Progenitor cell of endocrine pancreas (in vitro differentiated cells): ENCODE measurements around the gene MRPL17. TPM values are rescaled to one million over a fixed set of nuclear protein-coding genes. Genes with fewer than 3 reads are reported as not detected.

Source experiments
- DNase-seq: peaks from one replicate; pipeline ENCODE4 v3.0.0; 2021; ENCODE audit warnings: low spot score; ENCODE audit not compliant: unreplicated experiment
- H3K27ac Mint-ChIP-seq: 2 replicates; pipeline ENCODE4 v1.8.0; 2021; ENCODE audit warnings: mild to moderate bottlenecking, moderate library complexity, mixed read lengths
- H3K27me3 Mint-ChIP-seq: 2 replicates; pipeline ENCODE4 v1.8.0; 2021; ENCODE audit warnings: mixed read lengths
- H3K36me3 Mint-ChIP-seq: 2 replicates; pipeline ENCODE4 v1.8.0; 2022; ENCODE audit warnings: mixed read lengths; ENCODE audit not compliant: insufficient read depth
- H3K4me1 Mint-ChIP-seq: 2 replicates; pipeline ENCODE4 v1.8.0; 2021; ENCODE audit warnings: low read depth, mixed read lengths
- H3K4me3 Mint-ChIP-seq: 2 replicates; pipeline ENCODE4 v1.8.0; 2021; ENCODE audit warnings: low read depth, mild to moderate bottlenecking, moderate library complexity, mixed read lengths
- H3K9me3 Mint-ChIP-seq: 2 replicates; pipeline ENCODE4 v1.8.0; 2021; ENCODE audit warnings: low read depth, mixed read lengths
- CTCF ChIP-seq: fragments of 200-600 bp; sonication (generic); IDR thresholded peaks from one replicate; pipeline ENCODE4 v1.5.0; 2021; ENCODE audit warnings: antibody characterized with exemption, mild to moderate bottlenecking; ENCODE audit not compliant: unreplicated experiment
- total RNA-seq: library from RNA; stranded (reverse); gene quantifications from 2 replicates; pipeline ENCODE4 v1.2.1, GENCODE V29; 2021

MRPL17 gene
- total RNA-seq, 1 donor from 2014 or later, result 36.5 TPM

- H3K4me1 Mint-ChIP-seq, result peaks cover 13% of the 10 kb centered on the region
- DNase-seq, result no peak
- no peaks in the 10 kb centered on the region for H3K9me3 Mint-ChIP-seq
- H3K4me3 Mint-ChIP-seq, result peak overlapping the region; percentile 100
- H3K27ac Mint-ChIP-seq, result peak overlapping the region; percentile 98
- peaks cover 6% of the 10 kb centered on the region for H3K36me3 Mint-ChIP-seq
- no peaks in the 10 kb centered on the region for H3K27me3 Mint-ChIP-seq
- TF ChIP-seq CTCF, result no peak
Observed at GRCh38 chr11:6681949-6682348, 1.2 kb downstream of the MRPL17 start.

GRCh38 chr11:6681505-6681904 is 1.6 kb downstream of the MRPL17 start:
- Mint-ChIP-seq H3K9me3 (no peaks in the 10 kb centered on the region), H3K4me3 (peak overlapping the region; percentile 100), H3K4me1 (peaks cover 13% of the 10 kb centered on the region), H3K36me3 (peaks cover 6% of the 10 kb centered on the region), H3K27me3 (no peaks in the 10 kb centered on the region), H3K27ac (no peak overlapping the region)
- TF ChIP-seq CTCF, result no peak
- no peak for DNase-seq

GRCh38 chr11:6677018-6677417 is 6.1 kb downstream of the MRPL17 start:
- no peak for DNase-seq
- peaks cover 5% of the 10 kb centered on the region for H3K4me1 Mint-ChIP-seq
- peaks cover 6% of the 10 kb centered on the region for H3K36me3 Mint-ChIP-seq
- H3K27ac Mint-ChIP-seq, result no peak overlapping the region
- H3K4me3 Mint-ChIP-seq, result no peak overlapping the region
- no peak for TF ChIP-seq CTCF
- no peaks in the 10 kb centered on the region for H3K27me3 Mint-ChIP-seq
- H3K9me3 Mint-ChIP-seq, result no peaks in the 10 kb centered on the region

- Mint-ChIP-seq H3K9me3 (no peaks in the 10 kb centered on the region), H3K4me3 (no peak overlapping the region), H3K4me1 (no peaks in the 10 kb centered on the region), H3K36me3 (peaks cover 3% of the 10 kb centered on the region), H3K27me3 (no peaks in the 10 kb centered on the region), H3K27ac (no peak overlapping the region)
- no peak for TF ChIP-seq CTCF
- no peak for DNase-seq
Observed at GRCh38 chr11:6674862-6675261, 8.3 kb downstream of the MRPL17 start.

GRCh38 chr11:6674219-6674597 is 8.9 kb downstream of the MRPL17 start:
- Mint-ChIP-seq H3K9me3 (no peaks in the 10 kb centered on the region), H3K27ac (no peak overlapping the region)

More at GRCh38 chr11:6674219-6674597, 8.9 kb downstream of the MRPL17 start:
- TF ChIP-seq CTCF, result no peak
- Mint-ChIP-seq H3K36me3 (peaks cover under 1% of the 10 kb centered on the region), H3K4me1 (no peaks in the 10 kb centered on the region), H3K4me3 (no peak overlapping the region), H3K27me3 (no peaks in the 10 kb centered on the region)
- no peak for DNase-seq
